Bronchial smooth muscle cell (primary cell): Measurements from ENCODE around the gene TUBG1. TPM values are rescaled to one million over a fixed set of nuclear protein-coding genes. Genes with fewer than 3 reads are reported as not detected.

Experiments used
- total RNA-seq: library from RNA; depleted of rRNA; stranded (reverse); fragments of >200 nt; gene quantifications from 2 replicates; pipeline ENCODE4 v1.2.1, GENCODE V29; 2014

Gene TUBG1
- total RNA-seq: 12.3 TPM in 2 replicates

GRCh38 chr17:42609182-42609813 is at the start of gene TUBG1, which contains the start of gene RETREG3:
TSS of gene TUBG1 (plus strand) at chr17:42609683. CDS start at chr17:42609738, 55 bp downstream.
TSS of gene RETREG3 (minus strand) at chr17:42609374. CDS start at chr17:42609324, 50 bp downstream.

GRCh38 chr17:42561897-42562387 is 47.5 kb upstream of the TUBG1 start, which contains the start of gene COASY:
TSS of gene COASY (plus strand) at chr17:42562148. CDS start at chr17:42562623, 475 bp downstream.

GRCh38 chr17:42566883-42567573 is 42.5 kb upstream of the TUBG1 start, which contains the start of gene MLX:
TSS of gene MLX (plus strand) at chr17:42567100. CDS start at chr17:42567125, 25 bp downstream.

GRCh38 chr17:42577532-42578281 is 31.8 kb upstream of the TUBG1 start, which contains the start of gene PSMC3IP:
TSS of gene PSMC3IP (minus strand) at chr17:42577729. CDS start at chr17:42577686, 43 bp downstream.

GRCh38 chr17:42659079-42659931 is 49.8 kb downstream of the TUBG1 start, which contains the start of gene TUBG2:
TSS of gene TUBG2 (plus strand) at chr17:42659284. CDS start at chr17:42659504, 220 bp downstream.

Other genes starting within 250 kb of the TUBG1 start
- 70.4 and 73.1 TPM in 2 replicates for gene STAT3, start 221.2 kb upstream of the TUBG1 start, total RNA-seq
- gene CAVIN1, start 186.4 kb upstream of the TUBG1 start, total RNA-seq: 463 and 467 TPM in 2 replicates
- 59.4 and 63.2 TPM in 2 replicates for gene ATP6V0A1, start 150.8 kb upstream of the TUBG1 start, total RNA-seq
- gene NAGLU, start 73.4 kb upstream of the TUBG1 start, total RNA-seq: 29.1 and 32.9 TPM in 2 replicates
- gene HSD17B1, start 56.8 kb upstream of the TUBG1 start, total RNA-seq: 1.5 and 5.7 TPM in 2 replicates
- gene COASY, start 47.5 kb upstream of the TUBG1 start, total RNA-seq: 6.4 and 7.7 TPM in 2 replicates
- 30.1 and 31.0 TPM in 2 replicates for gene MLX, start 42.6 kb upstream of the TUBG1 start, total RNA-seq
- gene PSMC3IP, start 32.0 kb upstream of the TUBG1 start, total RNA-seq: 2.1 and 2.4 TPM in 2 replicates
- 40.4 and 41.9 TPM in 2 replicates for gene RETREG3, start 309 bp upstream of the TUBG1 start, total RNA-seq
- gene TUBG2, start 49.6 kb downstream of the TUBG1 start, total RNA-seq: 7.8 and 8.8 TPM in 2 replicates
- 10.1 and 12.9 TPM in 2 replicates for gene PLEKHH3, start 67.3 kb downstream of the TUBG1 start, total RNA-seq
- gene CCR10, start 72.2 kb downstream of the TUBG1 start, total RNA-seq: 2.0 and 5.8 TPM in 2 replicates
- 23.4 and 39.4 TPM in 2 replicates for gene CNTNAP1, start 72.8 kb downstream of the TUBG1 start, total RNA-seq
- gene EZH1, start 135.4 kb downstream of the TUBG1 start, total RNA-seq: 13.4 and 16.7 TPM in 2 replicates
- 0.17 TPM in 1 of 2 replicates, not detected in the other for gene RAMP2, start 151.5 kb downstream of the TUBG1 start, total RNA-seq
- gene VPS25, start 163.8 kb downstream of the TUBG1 start, total RNA-seq: 46.5 and 50.2 TPM in 2 replicates
- gene WNK4, start 170.9 kb downstream of the TUBG1 start, total RNA-seq: 0.09 and 0.32 TPM in 2 replicates
- 70.6 and 86.2 TPM in 2 replicates for gene COA3, start 189.0 kb downstream of the TUBG1 start, total RNA-seq
- gene CNTD1, start 189.2 kb downstream of the TUBG1 start, total RNA-seq: 0.16 and 0.94 TPM in 2 replicates
- 170 and 185 TPM in 2 replicates for gene BECN1, start 214.6 kb downstream of the TUBG1 start, total RNA-seq
- 42.0 and 50.3 TPM in 2 replicates for gene PSME3, start 223.7 kb downstream of the TUBG1 start, total RNA-seq
- 0.32 and 0.60 TPM in 2 replicates for gene AOC2, start 234.9 kb downstream of the TUBG1 start, total RNA-seq
- 0.16 and 1.9 TPM in 2 replicates for gene AOC3, start 241.5 kb downstream of the TUBG1 start, total RNA-seq